K562 (cell line): ENCODE data around the gene BLCAP. TPM values are rescaled to one million over a fixed set of nuclear protein-coding genes. Genes with fewer than 3 reads are reported as not detected.
A peak's percentile ranks its signal among the peaks of the same experiment; 100 is the strongest.

Experiments
- ARNT ChIP-seq, 2 experiments: fragments of 450-650 bp; IDR thresholded peaks; 2 replicates each; pipeline ENCODE4 v1.6.1; 2016; ENCODE audit warnings: mild to moderate bottlenecking in 1 of 2
- ASH1L ChIP-seq: fragments of 450-650 bp; IDR thresholded peaks from 2 replicates; pipeline ENCODE4 v1.6.1; 2018; ENCODE audit warnings: borderline replicate concordance, mild to moderate bottlenecking, low read depth; ENCODE audit not compliant: partially characterized antibody
- ATF3 ChIP-seq, 2 experiments: fragments of 450-650 bp in 1 of 2; sonication (generic) in 1 of 2; formaldehyde crosslinking in 1 of 2; IDR thresholded peaks in 1 of 2; conservative IDR thresholded peaks in 1 of 2; 2 replicates each; pipeline versions ENCODE4 v1.6.1 to v1.8.1; 2016 to 2023; ENCODE audit warnings: mild to moderate bottlenecking in 2 of 2, moderate library complexity in 2 of 2, inconsistent platforms in 1 of 2, missing genetic modification reagents in 1 of 2
- CBX8 ChIP-seq: fragments of 200-600 bp; sonication (generic); IDR thresholded peaks from 2 replicates; pipeline ENCODE4 v1.6.1; 2012; ENCODE audit warnings: borderline replicate concordance, mixed run types, low read depth, mild to moderate bottlenecking, moderate library complexity, mixed read lengths, low read length, control low read depth, inconsistent platforms; ENCODE audit not compliant: poor library complexity, severe bottlenecking; ENCODE audit errors: extremely low read depth
- CCNT2 ChIP-seq: IDR thresholded peaks from 2 replicates; pipeline ENCODE4 v1.6.1; 2011; ENCODE audit warnings: borderline replicate concordance, low read depth, mild to moderate bottlenecking, moderate library complexity, mixed read lengths, low read length; ENCODE audit not compliant: insufficient read length; ENCODE audit errors: extremely low read depth
- GTF2E2 ChIP-seq: fragments of 200-800 bp; sonication (Bioruptor generic); IDR thresholded peaks from 2 replicates; pipeline ENCODE4 v1.6.1; 2016; ENCODE audit warnings: missing genetic modification characterization, missing compliant biosample characterization
- MCM5 ChIP-seq: fragments of 450-650 bp; IDR thresholded peaks from 2 replicates; pipeline ENCODE4 v1.6.1; 2016; ENCODE audit warnings: low read depth
- MYBL2 ChIP-seq, 2 experiments: fragments of 450-650 bp in 1 of 2; sonication (generic) in 1 of 2; formaldehyde crosslinking in 1 of 2; IDR thresholded peaks; 2 replicates each; pipeline versions ENCODE4 v1.6.1 to v1.8.1; 2017 to 2022; ENCODE audit warnings: borderline replicate concordance in 1 of 2, inconsistent platforms in 1 of 2, low read depth in 1 of 2, mild to moderate bottlenecking in 1 of 2, missing genetic modification reagents in 1 of 2, moderate library complexity in 1 of 2
- NCOA6 ChIP-seq: fragments of 450-650 bp; IDR thresholded peaks from 2 replicates; pipeline ENCODE4 v1.6.1; 2017; ENCODE audit warnings: mild to moderate bottlenecking
- NR2F6 ChIP-seq: fragments of 450-650 bp; formaldehyde crosslinking; IDR thresholded peaks from 2 replicates; pipeline ENCODE4 v1.4.0; 2020; ENCODE audit warnings: mild to moderate bottlenecking
- SRF ChIP-seq, 2 experiments: fragments of 250-450, 450-650 bp in 1 of 2; sonication (Bioruptor Pico) in 1 of 2; sonication (generic) in 1 of 2; formaldehyde crosslinking; IDR thresholded peaks; 2 replicates each; pipeline versions ENCODE4 v1.5.0 to v1.5.1; 2020 to 2022; ENCODE audit warnings: mild to moderate bottlenecking in 1 of 2, missing genetic modification reagents in 1 of 2
- TAL1 ChIP-seq: fragments of 450-650 bp; IDR thresholded peaks from 2 replicates; pipeline ENCODE4 v1.6.1; 2016; ENCODE audit warnings: mild to moderate bottlenecking
- ZNF316 ChIP-seq: fragments of 450-650 bp; IDR thresholded peaks from 2 replicates; pipeline ENCODE4 v1.6.1; 2016
- ZNF436 ChIP-seq: fragments of 250-450, 450-650 bp; sonication (Bioruptor Pico); formaldehyde crosslinking; IDR thresholded peaks from 2 replicates; pipeline ENCODE4 v1.7.0; 2020; ENCODE audit warnings: mild to moderate bottlenecking
- ZZZ3 ChIP-seq: fragments of 450-650 bp; IDR thresholded peaks from 2 replicates; pipeline ENCODE4 v1.6.1; 2016; ENCODE audit warnings: antibody characterized with exemption, mild to moderate bottlenecking, moderate library complexity
- polyA plus RNA-seq, 8 experiments: library from polyadenylated mRNA; depleted of rRNA in 4 of 8; stranded (reverse) in 5 of 8; unstranded in 3 of 8; fragments of >200 nt; fragmentation: Nextera tagmentation in 2 of 8; fragmentation: Illumina TruSeq in 1 of 8; extraction: Ambion mirVana in 2 of 8; extraction: Trizol in 1 of 8; gene quantifications; 2 replicates each; pipeline versions ENCODE4 v1.2.1 to v1.2.3, GENCODE V29; 2011 to 2014; ENCODE audit warnings: inconsistent platforms in 1 of 8, missing spikeins in 1 of 8
- total RNA-seq, 7 experiments: library from RNA; depleted of rRNA in 6 of 7; stranded (reverse); fragments of >200 nt in 6 of 7; fragmentation: Illumina TruSeq in 2 of 7; extraction: Trizol in 2 of 7; gene quantifications; 2 replicates each; pipeline versions ENCODE4 v1.2.1 to v1.2.3, GENCODE V29; 2011 to 2021; ENCODE audit warnings: low replicate concordance in 1 of 7
- TF ChIP-seq, protein P1 (sequence below): fragments of 200-800 bp; sonication (Bioruptor generic); IDR thresholded peaks from 2 replicates; pipeline ENCODE4 v1.6.1; 2016; ENCODE audit warnings: missing genetic modification characterization, missing compliant biosample characterization
- TF ChIP-seq, protein P2 (sequence below): fragments of 150-350 bp; IDR thresholded peaks from 2 replicates; pipeline ENCODE4 v1.6.1; 2014; ENCODE audit warnings: low read depth, mild to moderate bottlenecking, low read length, borderline replicate concordance

BLCAP gene
- total and polyA plus RNA-seq, 9 of the 15 experiments (the other 6 are each of a cell fraction or from before 2014, with no cell fraction given), result 16.9 to 41.5 (median 27.6) TPM

DNA sequence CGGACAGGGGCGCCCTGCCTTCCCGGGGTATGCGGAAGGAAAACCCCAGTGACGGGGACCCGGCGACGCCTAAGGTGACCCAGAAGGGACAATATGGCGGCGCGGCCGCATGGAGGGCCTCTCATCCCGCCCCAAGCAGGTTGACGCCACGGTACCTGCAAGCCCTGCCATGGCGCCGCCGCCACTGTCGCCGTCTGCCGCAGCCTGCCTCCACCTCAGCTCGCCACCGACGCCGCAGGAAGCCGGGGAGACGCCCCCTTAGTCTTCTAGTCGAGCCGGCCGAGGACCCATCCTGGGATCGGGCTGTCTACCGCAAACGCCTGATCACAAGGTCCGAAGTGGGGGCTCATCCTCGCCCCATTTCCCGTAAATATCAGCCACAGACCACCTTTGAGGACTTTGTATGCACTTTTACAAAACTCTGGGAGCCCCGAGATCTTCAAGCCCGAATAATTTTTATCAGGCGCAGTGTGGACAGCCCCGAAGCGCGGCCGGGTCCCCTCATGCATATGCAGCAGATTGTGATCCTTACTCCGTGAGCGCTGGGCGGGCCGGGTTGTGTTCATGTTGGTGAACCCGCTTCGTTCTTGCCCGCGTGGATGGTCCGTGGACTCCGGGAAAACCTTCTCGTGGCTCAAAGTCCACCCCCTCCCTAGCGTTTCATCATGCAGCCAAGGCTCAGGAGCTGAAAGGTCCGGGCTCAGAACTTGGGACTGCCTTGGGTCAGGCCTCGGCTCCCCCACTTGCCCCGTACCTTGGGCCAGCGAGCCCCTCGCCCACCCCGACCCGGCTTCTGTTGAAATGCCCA is at the start of gene BLCAP (continued):
- no peak for TF ChIP-seq NCOA6
- TF ChIP-seq SRF (CRISPR knock-in tag; IDR thresholded peaks at IDR 0.05), result no peak; a peak in 1 of 4 replicates
- TF ChIP-seq CBX8, result no peak
- no peak for TF ChIP-seq MYBL2 (IDR thresholded peaks at IDR 0.05; ENCODE audit: low read depth)
- no peak for TF ChIP-seq MYBL2 (CRISPR knock-in tag; IDR thresholded peaks at IDR 0.05; ENCODE audit: borderline replicate concordance)
- TF ChIP-seq, protein P1, sequence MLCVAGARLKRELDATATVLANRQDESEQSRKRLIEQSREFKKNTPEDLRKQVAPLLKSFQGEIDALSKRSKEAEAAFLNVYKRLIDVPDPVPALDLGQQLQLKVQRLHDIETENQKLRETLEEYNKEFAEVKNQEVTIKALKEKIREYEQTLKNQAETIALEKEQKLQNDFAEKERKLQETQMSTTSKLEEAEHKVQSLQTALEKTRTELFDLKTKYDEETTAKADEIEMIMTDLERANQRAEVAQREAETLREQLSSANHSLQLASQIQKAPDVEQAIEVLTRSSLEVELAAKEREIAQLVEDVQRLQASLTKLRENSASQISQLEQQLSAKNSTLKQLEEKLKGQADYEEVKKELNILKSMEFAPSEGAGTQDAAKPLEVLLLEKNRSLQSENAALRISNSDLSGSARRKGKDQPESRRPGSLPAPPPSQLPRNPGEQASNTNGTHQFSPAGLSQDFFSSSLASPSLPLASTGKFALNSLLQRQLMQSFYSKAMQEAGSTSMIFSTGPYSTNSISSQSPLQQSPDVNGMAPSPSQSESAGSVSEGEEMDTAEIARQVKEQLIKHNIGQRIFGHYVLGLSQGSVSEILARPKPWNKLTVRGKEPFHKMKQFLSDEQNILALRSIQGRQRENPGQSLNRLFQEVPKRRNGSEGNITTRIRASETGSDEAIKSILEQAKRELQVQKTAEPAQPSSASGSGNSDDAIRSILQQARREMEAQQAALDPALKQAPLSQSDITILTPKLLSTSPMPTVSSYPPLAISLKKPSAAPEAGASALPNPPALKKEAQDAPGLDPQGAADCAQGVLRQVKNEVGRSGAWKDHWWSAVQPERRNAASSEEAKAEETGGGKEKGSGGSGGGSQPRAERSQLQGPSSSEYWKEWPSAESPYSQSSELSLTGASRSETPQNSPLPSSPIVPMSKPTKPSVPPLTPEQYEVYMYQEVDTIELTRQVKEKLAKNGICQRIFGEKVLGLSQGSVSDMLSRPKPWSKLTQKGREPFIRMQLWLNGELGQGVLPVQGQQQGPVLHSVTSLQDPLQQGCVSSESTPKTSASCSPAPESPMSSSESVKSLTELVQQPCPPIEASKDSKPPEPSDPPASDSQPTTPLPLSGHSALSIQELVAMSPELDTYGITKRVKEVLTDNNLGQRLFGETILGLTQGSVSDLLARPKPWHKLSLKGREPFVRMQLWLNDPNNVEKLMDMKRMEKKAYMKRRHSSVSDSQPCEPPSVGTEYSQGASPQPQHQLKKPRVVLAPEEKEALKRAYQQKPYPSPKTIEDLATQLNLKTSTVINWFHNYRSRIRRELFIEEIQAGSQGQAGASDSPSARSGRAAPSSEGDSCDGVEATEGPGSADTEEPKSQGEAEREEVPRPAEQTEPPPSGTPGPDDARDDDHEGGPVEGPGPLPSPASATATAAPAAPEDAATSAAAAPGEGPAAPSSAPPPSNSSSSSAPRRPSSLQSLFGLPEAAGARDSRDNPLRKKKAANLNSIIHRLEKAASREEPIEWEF (CRISPR knock-in tag), result no peak
- TF ChIP-seq NR2F6 (CRISPR knock-in tag), result no peak
- peak; percentile 35 for TF ChIP-seq TAL1
- TF ChIP-seq CCNT2, result peak; percentile 59
- no peak for TF ChIP-seq ZZZ3
- no peak for TF ChIP-seq ASH1L
- TF ChIP-seq, protein P2, sequence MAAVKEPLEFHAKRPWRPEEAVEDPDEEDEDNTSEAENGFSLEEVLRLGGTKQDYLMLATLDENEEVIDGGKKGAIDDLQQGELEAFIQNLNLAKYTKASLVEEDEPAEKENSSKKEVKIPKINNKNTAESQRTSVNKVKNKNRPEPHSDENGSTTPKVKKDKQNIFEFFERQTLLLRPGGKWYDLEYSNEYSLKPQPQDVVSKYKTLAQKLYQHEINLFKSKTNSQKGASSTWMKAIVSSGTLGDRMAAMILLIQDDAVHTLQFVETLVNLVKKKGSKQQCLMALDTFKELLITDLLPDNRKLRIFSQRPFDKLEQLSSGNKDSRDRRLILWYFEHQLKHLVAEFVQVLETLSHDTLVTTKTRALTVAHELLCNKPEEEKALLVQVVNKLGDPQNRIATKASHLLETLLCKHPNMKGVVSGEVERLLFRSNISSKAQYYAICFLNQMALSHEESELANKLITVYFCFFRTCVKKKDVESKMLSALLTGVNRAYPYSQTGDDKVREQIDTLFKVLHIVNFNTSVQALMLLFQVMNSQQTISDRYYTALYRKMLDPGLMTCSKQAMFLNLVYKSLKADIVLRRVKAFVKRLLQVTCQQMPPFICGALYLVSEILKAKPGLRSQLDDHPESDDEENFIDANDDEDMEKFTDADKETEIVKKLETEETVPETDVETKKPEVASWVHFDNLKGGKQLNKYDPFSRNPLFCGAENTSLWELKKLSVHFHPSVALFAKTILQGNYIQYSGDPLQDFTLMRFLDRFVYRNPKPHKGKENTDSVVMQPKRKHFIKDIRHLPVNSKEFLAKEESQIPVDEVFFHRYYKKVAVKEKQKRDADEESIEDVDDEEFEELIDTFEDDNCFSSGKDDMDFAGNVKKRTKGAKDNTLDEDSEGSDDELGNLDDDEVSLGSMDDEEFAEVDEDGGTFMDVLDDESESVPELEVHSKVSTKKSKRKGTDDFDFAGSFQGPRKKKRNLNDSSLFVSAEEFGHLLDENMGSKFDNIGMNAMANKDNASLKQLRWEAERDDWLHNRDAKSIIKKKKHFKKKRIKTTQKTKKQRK, result no peak
- no peak for TF ChIP-seq ZNF436 (CRISPR knock-in tag)
- no peak for TF ChIP-seq ARNT (IDR thresholded peaks at IDR 0.05)
- no peak for TF ChIP-seq ZNF316
- no peak for TF ChIP-seq ATF3 (IDR thresholded peaks at IDR 0.05)
- TF ChIP-seq ATF3 (CRISPR knock-in tag; conservative IDR thresholded peaks at IDR 0.05), result no peak
- TF ChIP-seq MCM5, result no peak
- no peak for TF ChIP-seq GTF2E2 (tag)
